Measurements from ENCODE around the gene MLLT3.

Gene MLLT3

GRCh38 chr9:20598367-20598766, 23.9 kb downstream of the MLLT3 start:
- Histone ChIP-seq H3K4me3 (ENCODE audit: low read depth, low read length) (no peak overlapping the region), H2BK5ac (ENCODE audit: low read depth, low read length, poor library complexity) (no peak overlapping the region), H3K4ac (ENCODE audit: low read depth, low read length) (no peak overlapping the region), H2BK12ac (ENCODE audit: low read length) (no peak overlapping the region), H3K23ac (ENCODE audit: low read length) (no peak overlapping the region), H4K91ac (ENCODE audit: low read depth, low read length) (no peak overlapping the region), H3K18ac (ENCODE audit: low read length) (no peak overlapping the region), H2AFZ (ENCODE audit: insufficient read depth, low read length, poor library complexity) (no peak overlapping the region), H3K4me2 (ENCODE audit: low read length) (no peak overlapping the region), H4K12ac (ENCODE audit: low read depth, low read length) (no peak overlapping the region), H3K27me3 (ENCODE audit: insufficient read depth, low read length) (no peaks in the 10 kb centered on the region), H3K4me1 (ENCODE audit: control insufficient read depth in 1 of 2, insufficient read depth in 2 of 2, low read length in 2 of 2) (no peaks in the 10 kb centered on the region), H3K14ac (ENCODE audit: low read length) (no peak overlapping the region), H3K79me1 (ENCODE audit: low read length) (no peaks in the 10 kb centered on the region), H2AK5ac (ENCODE audit: low read length) (no peak overlapping the region), H3K79me2 (ENCODE audit: control insufficient read depth, insufficient read depth, low read length, poor library complexity) (no peaks in the 10 kb centered on the region), H3K27ac (ENCODE audit: low read depth, low read length) (no peak overlapping the region), H4K8ac (ENCODE audit: low read depth, low read length) (no peak overlapping the region), H3K36me3 (ENCODE audit: control insufficient read depth in 1 of 2, insufficient read depth in 2 of 2, low read length in 2 of 2) (no peaks in the 10 kb centered on the region), H3K9ac (ENCODE audit: low read length) (no peak overlapping the region), H2BK120ac (ENCODE audit: insufficient read depth, low read length, poor library complexity) (no peak overlapping the region), H3K9me3 (ENCODE audit: insufficient read depth, low read depth, low read length) (no peaks in the 10 kb centered on the region)
- no peak for DNase-seq
- WGBS (ENCODE audit: extremely low coverage, insufficient coverage, insufficient read length), result 100% methylated on average over 1 of the region's 1 CpG

- Histone ChIP-seq H3K79me1 (ENCODE audit: low read length) (no peaks in the 10 kb centered on the region), H3K18ac (ENCODE audit: low read length) (no peak overlapping the region)
- DNase-seq, result no peak
Measured at GRCh38 chr9:20597862-20598261, 24.4 kb downstream of the MLLT3 start.

GRCh38 chr9:20594608-20595007, 27.7 kb downstream of the MLLT3 start:
- no peaks in the 10 kb centered on the region for H3K9me3 ChIP-seq (ENCODE audit: insufficient read depth, low read depth, low read length)
- no peak overlapping the region for H2BK12ac ChIP-seq (ENCODE audit: low read length)
- DNase-seq, result no peak
- no peak overlapping the region for H2BK120ac ChIP-seq (ENCODE audit: insufficient read depth, low read length, poor library complexity)
- no peaks in the 10 kb centered on the region for H3K4me1 ChIP-seq (ENCODE audit: control insufficient read depth in 1 of 2, insufficient read depth in 2 of 2, low read length in 2 of 2)
- H4K12ac ChIP-seq (ENCODE audit: low read depth, low read length), result no peak overlapping the region
- no peak overlapping the region for H3K4me3 ChIP-seq (ENCODE audit: low read depth, low read length)
- no peak overlapping the region for H2AK5ac ChIP-seq (ENCODE audit: low read length)
- no peak overlapping the region for H4K91ac ChIP-seq (ENCODE audit: low read depth, low read length)
- no peak overlapping the region for H3K9ac ChIP-seq (ENCODE audit: low read length)
- WGBS (ENCODE audit: extremely low coverage, insufficient coverage, insufficient read length), result no CpG with 5 or more reads among the region's 3 CpGs
- H3K27ac ChIP-seq (ENCODE audit: low read depth, low read length), result no peak overlapping the region
- H2AFZ ChIP-seq (ENCODE audit: insufficient read depth, low read length, poor library complexity), result no peak overlapping the region
- H3K36me3 ChIP-seq (ENCODE audit: control insufficient read depth in 1 of 2, insufficient read depth in 2 of 2, low read length in 2 of 2), result no peaks in the 10 kb centered on the region
- no peak overlapping the region for H4K8ac ChIP-seq (ENCODE audit: low read depth, low read length)
- no peak overlapping the region for H3K4me2 ChIP-seq (ENCODE audit: low read length)
- no peak overlapping the region for H3K14ac ChIP-seq (ENCODE audit: low read length)
- H3K4ac ChIP-seq (ENCODE audit: low read depth, low read length), result no peak overlapping the region
- no peaks in the 10 kb centered on the region for H3K79me2 ChIP-seq (ENCODE audit: control insufficient read depth, insufficient read depth, low read length, poor library complexity)
- H3K23ac ChIP-seq (ENCODE audit: low read length), result no peak overlapping the region
- no peak overlapping the region for H2BK5ac ChIP-seq (ENCODE audit: low read depth, low read length, poor library complexity)
- H3K79me1 ChIP-seq (ENCODE audit: low read length), result no peaks in the 10 kb centered on the region
- no peaks in the 10 kb centered on the region for H3K27me3 ChIP-seq (ENCODE audit: insufficient read depth, low read length)
- no peak overlapping the region for H3K18ac ChIP-seq (ENCODE audit: low read length)

More at GRCh38 chr9:20597862-20598261, 24.4 kb downstream of the MLLT3 start:
- Histone ChIP-seq H3K14ac (ENCODE audit: low read length) (no peak overlapping the region), H2BK5ac (ENCODE audit: low read depth, low read length, poor library complexity) (no peak overlapping the region), H2AK5ac (ENCODE audit: low read length) (no peak overlapping the region), H3K27me3 (ENCODE audit: insufficient read depth, low read length) (no peaks in the 10 kb centered on the region), H3K36me3 (ENCODE audit: control insufficient read depth in 1 of 2, insufficient read depth in 2 of 2, low read length in 2 of 2) (no peaks in the 10 kb centered on the region), H3K79me2 (ENCODE audit: control insufficient read depth, insufficient read depth, low read length, poor library complexity) (no peaks in the 10 kb centered on the region), H3K4ac (ENCODE audit: low read depth, low read length) (no peak overlapping the region), H2BK12ac (ENCODE audit: low read length) (no peak overlapping the region), H3K9ac (ENCODE audit: low read length) (no peak overlapping the region), H3K9me3 (ENCODE audit: insufficient read depth, low read depth, low read length) (no peaks in the 10 kb centered on the region), H3K4me3 (ENCODE audit: low read depth, low read length) (no peak overlapping the region), H4K91ac (ENCODE audit: low read depth, low read length) (no peak overlapping the region), H3K4me2 (ENCODE audit: low read length) (no peak overlapping the region), H4K12ac (ENCODE audit: low read depth, low read length) (no peak overlapping the region), H2AFZ (ENCODE audit: insufficient read depth, low read length, poor library complexity) (no peak overlapping the region), H4K8ac (ENCODE audit: low read depth, low read length) (no peak overlapping the region), H2BK120ac (ENCODE audit: insufficient read depth, low read length, poor library complexity) (no peak overlapping the region), H3K4me1 (ENCODE audit: control insufficient read depth in 1 of 2, insufficient read depth in 2 of 2, low read length in 2 of 2) (no peaks in the 10 kb centered on the region), H3K23ac (ENCODE audit: low read length) (no peak overlapping the region), H3K27ac (ENCODE audit: low read depth, low read length) (no peak overlapping the region)

GRCh38 chr9:20593537-20593936, 28.8 kb downstream of the MLLT3 start:
- Histone ChIP-seq H2BK12ac (ENCODE audit: low read length) (no peak overlapping the region), H3K18ac (ENCODE audit: low read length) (no peak overlapping the region), H4K12ac (ENCODE audit: low read depth, low read length) (no peak overlapping the region), H2AFZ (ENCODE audit: insufficient read depth, low read length, poor library complexity) (no peak overlapping the region), H3K14ac (ENCODE audit: low read length) (no peak overlapping the region), H3K4me3 (ENCODE audit: low read depth, low read length) (no peak overlapping the region), H4K91ac (ENCODE audit: low read depth, low read length) (no peak overlapping the region), H3K79me1 (ENCODE audit: low read length) (no peaks in the 10 kb centered on the region), H3K79me2 (ENCODE audit: control insufficient read depth, insufficient read depth, low read length, poor library complexity) (no peaks in the 10 kb centered on the region), H3K9ac (ENCODE audit: low read length) (no peak overlapping the region), H3K4me2 (ENCODE audit: low read length) (no peak overlapping the region), H3K36me3 (ENCODE audit: control insufficient read depth in 1 of 2, insufficient read depth in 2 of 2, low read length in 2 of 2) (no peaks in the 10 kb centered on the region), H3K9me3 (ENCODE audit: insufficient read depth, low read depth, low read length) (no peaks in the 10 kb centered on the region), H3K4me1 (ENCODE audit: control insufficient read depth in 1 of 2, insufficient read depth in 2 of 2, low read length in 2 of 2) (no peaks in the 10 kb centered on the region), H3K27me3 (ENCODE audit: insufficient read depth, low read length) (no peaks in the 10 kb centered on the region), H2AK5ac (ENCODE audit: low read length) (no peak overlapping the region), H3K4ac (ENCODE audit: low read depth, low read length) (no peak overlapping the region), H4K8ac (ENCODE audit: low read depth, low read length) (no peak overlapping the region), H2BK5ac (ENCODE audit: low read depth, low read length, poor library complexity) (no peak overlapping the region), H3K27ac (ENCODE audit: low read depth, low read length) (no peak overlapping the region), H3K23ac (ENCODE audit: low read length) (no peak overlapping the region), H2BK120ac (ENCODE audit: insufficient read depth, low read length, poor library complexity) (no peak overlapping the region)
- no peak for DNase-seq
- no CpG with 5 or more reads among the region's 2 CpGs for WGBS (ENCODE audit: extremely low coverage, insufficient coverage, insufficient read length)

Data from trophoblast cell (in vitro differentiated cells and primary cell).